Measurements from ENCODE around the gene MNAT1. TPM values are rescaled to one million over a fixed set of nuclear protein-coding genes. Genes with fewer than 3 reads are reported as not detected.

Gene MNAT1
- total and polyA plus RNA-seq, 9 of the 15 experiments (the other 6 are each of a cell fraction or from before 2014, with no cell fraction given) = 37.8 to 83.3 (median 60.4) TPM

GRCh38 chr14:60980811-60981632 lies 246.5 kb downstream of the MNAT1 start, which contains the start of the genes SLC38A6 and TRMT5 (continued):
- TF ChIP-seq ZMIZ1 (IDR thresholded peaks at IDR 0.05; ENCODE audit: low read depth in 2 of 2, low read length in 2 of 2) = no peak
- TF ChIP-seq GABPB1 (CRISPR knock-in tag; IDR thresholded peaks at IDR 0.05) = peak; percentile 66; the same call in 1 of the 2 replicates
- no peak for TF ChIP-seq HBP1 (CRISPR knock-in tag; IDR thresholded peaks at IDR 0.05)
- TF ChIP-seq VEZF1 (CRISPR knock-in tag; IDR thresholded peaks at IDR 0.05) = no peak
- no peak for TF ChIP-seq NFATC3 (IDR thresholded peaks at IDR 0.05)
- peak in 1 of 2 experiments; percentile 85; a peak in 2 of 4 replicates for TF ChIP-seq TEAD1 (CRISPR knock-in tag; IDR thresholded peaks at IDR 0.05)
- TF ChIP-seq SMARCA5 (IDR thresholded peaks at IDR 0.05) = no peak
- no peak for TF ChIP-seq ZNF224 (CRISPR knock-in tag; IDR thresholded peaks at IDR 0.05)
- no peak for TF ChIP-seq PYGO2 (tag; IDR thresholded peaks at IDR 0.05)
- TF ChIP-seq ZNF140 (CRISPR knock-in tag; IDR thresholded peaks at IDR 0.05) = no peak
- TF ChIP-seq DIDO1 (tag; IDR thresholded peaks at IDR 0.05; ENCODE audit: low read depth) = peak; percentile 82; the same call in 1 of the 2 replicates
- TF ChIP-seq KDM1A (IDR thresholded peaks at IDR 0.05) = no peak
- no peak for TF ChIP-seq NCOA4 (IDR thresholded peaks at IDR 0.05; ENCODE audit: partially characterized antibody)
- peak; percentile 7; the same call in 1 of the 2 replicates for TF ChIP-seq MXI1 (IDR thresholded peaks at IDR 0.05; ENCODE audit: low read depth, low read length)
- no peak for TF ChIP-seq ZNF174 (CRISPR knock-in tag; IDR thresholded peaks at IDR 0.05)
- TF ChIP-seq ZNF311 (CRISPR knock-in tag; IDR thresholded peaks at IDR 0.05) = no peak
- TF ChIP-seq NRF1 (conservative IDR thresholded peaks at IDR 0.05 in 1 of 2, IDR thresholded peaks at IDR 0.05 in 1 of 2) = peak; percentile 41 to 56; a peak in 3 of 4 replicates
- no peak for TF ChIP-seq RBM17 (IDR thresholded peaks at IDR 0.05; ENCODE audit: borderline replicate concordance, low read depth, low read length)
- TF ChIP-seq ZNF3 (CRISPR knock-in tag; IDR thresholded peaks at IDR 0.05) = no peak
- TF ChIP-seq TRIM24 (IDR thresholded peaks at IDR 0.05) = peak in 1 of 2 experiments; percentile 31; a peak in 1 of 4 replicates
- TF ChIP-seq PKNOX1 (IDR thresholded peaks at IDR 0.05) = no peak; the same call in 1 of the 2 replicates
- TF ChIP-seq KLF10 (CRISPR knock-in tag; IDR thresholded peaks at IDR 0.05) = no peak

All from K562 (cell line).